H1 (cell line): ENCODE measurements around the gene UIMC1. TPM values are rescaled to one million over a fixed set of nuclear protein-coding genes. Genes with fewer than 3 reads are reported as not detected.
A peak's percentile ranks its signal among the peaks of the same experiment; 100 is the strongest.

Experiments used
- CTCF ChIA-PET: fragments of 300-600 bp; sonication (Branson Sonifier 250); formaldehyde crosslinking; loops from one replicate; lab custom pipeline; 2021; ENCODE audit not compliant: partially characterized antibody; lab: Charles Lee
- POLR2A ChIA-PET: fragments of 300-600 bp; sonication (Branson Sonifier 250); formaldehyde crosslinking; loops from one replicate; lab custom pipeline; 2021; ENCODE audit warnings: inconsistent platforms; ENCODE audit not compliant: partially characterized antibody; lab: Charles Lee
- DNase-seq, 2 experiments: peaks; one replicate each; pipeline versions ENCODE4 v3.0.0 to v3.0.0-alpha.2; 2010 to 2022; ENCODE audit warnings: low spot score in 2 of 2, low read depth in 1 of 2, mixed read lengths in 1 of 2
- FAIRE-seq: peaks from 2 replicates; lab custom pipeline; 2011; peaks lifted over from hg19 to GRCh38; lab: Jason Lieb, UNC
- H2AFZ ChIP-seq: 2 replicates; pipeline ENCODE4 v1.8.1; 2012; ENCODE audit warnings: low read length, inconsistent platforms
- H2AK5ac ChIP-seq: 2 replicates; pipeline ENCODE4 v1.6.1; 2013; ENCODE audit warnings: low read depth, low read length
- H2BK120ac ChIP-seq: replicated peaks from 2 replicates; pipeline ENCODE3; 2013; ENCODE audit warnings: low read depth, low read length, inconsistent platforms
- H2BK12ac ChIP-seq: 2 replicates; pipeline ENCODE4 v1.6.1; 2013; ENCODE audit warnings: low read depth, low read length
- H2BK15ac ChIP-seq: 2 replicates; pipeline ENCODE4 v1.6.1; 2013; ENCODE audit warnings: low read length
- H2BK20ac ChIP-seq: 2 replicates; pipeline ENCODE4 v1.6.1; 2013; ENCODE audit warnings: low read length
- H2BK5ac ChIP-seq: 2 replicates; pipeline ENCODE4 v1.6.1; 2013; ENCODE audit warnings: low read depth, low read length
- H3K14ac ChIP-seq: 2 replicates; pipeline ENCODE4 v1.6.1; 2013; ENCODE audit warnings: inconsistent platforms; ENCODE audit not compliant: insufficient read length
- H3K18ac ChIP-seq: 2 replicates; pipeline ENCODE4 v1.6.1; 2013; ENCODE audit warnings: low read length; ENCODE audit errors: extremely low read depth
- H3K23ac ChIP-seq: 2 replicates; pipeline ENCODE4 v1.6.1; 2013; ENCODE audit warnings: inconsistent platforms; ENCODE audit not compliant: insufficient read length
- H3K23me2 ChIP-seq: 2 replicates; pipeline ENCODE4 v1.6.1; 2013; ENCODE audit warnings: low read depth, low read length
- H3K27ac ChIP-seq: 2 replicates; pipeline ENCODE4 v1.6.1; 2011; ENCODE audit warnings: low read depth, low read length, inconsistent platforms
- H3K27me3 ChIP-seq, 4 experiments: replicated peaks in 1 of 4; 1 replicate in 1 of 4; 2 replicates in 3 of 4; pipeline versions ENCODE4 v1.6.1 to v1.8.1; 2011 to 2013; ENCODE audit warnings: low read length in 3 of 4, mild to moderate bottlenecking in 3 of 4, inconsistent platforms in 2 of 4, mixed read lengths in 2 of 4, moderate library complexity in 1 of 4; ENCODE audit not compliant: control insufficient read depth in 3 of 4, insufficient read depth in 3 of 4; ENCODE audit errors: extremely low read depth in 1 of 4
- H3K36me3 ChIP-seq, 4 experiments: 2 replicates each; pipeline versions ENCODE4 v1.6.1 to v1.8.1; 2011 to 2013; ENCODE audit warnings: mild to moderate bottlenecking in 4 of 4, low read length in 3 of 4, moderate library complexity in 2 of 4, control low read depth in 1 of 4, inconsistent platforms in 1 of 4; ENCODE audit not compliant: insufficient read depth in 4 of 4, control insufficient read depth in 2 of 4
- H3K4ac ChIP-seq: replicated peaks from 2 replicates; pipeline ENCODE3; 2013; ENCODE audit warnings: low read length, low read depth, mixed read lengths, inconsistent platforms; ENCODE audit not compliant: insufficient read length
- H3K4me1 ChIP-seq, 4 experiments: replicated peaks in 1 of 4; 1 replicate in 1 of 4; 2 replicates in 3 of 4; pipeline versions ENCODE4 v1.6.1 to v1.8.1; 2011 to 2013; ENCODE audit warnings: low read length in 3 of 4, inconsistent platforms in 2 of 4, mixed read lengths in 1 of 4; ENCODE audit not compliant: insufficient read depth in 4 of 4, control insufficient read depth in 3 of 4
- H3K4me2 ChIP-seq, 2 experiments: 2 replicates each; pipeline versions ENCODE4 v1.6.1 to v1.8.1; 2011 to 2013; ENCODE audit warnings: low read depth in 2 of 2, low read length in 2 of 2, control low read depth in 1 of 2, inconsistent platforms in 1 of 2, mild to moderate bottlenecking in 1 of 2; ENCODE audit not compliant: insufficient read depth in 1 of 2
- H3K4me3 ChIP-seq, 4 experiments: fragments of 200-600, 300-600 bp in 1 of 4; sonication (generic), shearing (Covaris generic), sonication (Bioruptor Twin) in 1 of 4; 2 replicates each; pipeline versions ENCODE4 v1.5.1 to v1.8.1; 2011 to 2016; ENCODE audit warnings: low read length in 4 of 4, low read depth in 3 of 4, control low read depth in 2 of 4, inconsistent platforms in 2 of 4, mild to moderate bottlenecking in 2 of 4, mixed read lengths in 1 of 4, moderate library complexity in 1 of 4; ENCODE audit not compliant: insufficient read depth in 2 of 4; ENCODE audit errors: extremely low read depth in 1 of 4
- H3K56ac ChIP-seq: replicated peaks from 2 replicates; pipeline ENCODE3; 2013; ENCODE audit warnings: low read depth, mild to moderate bottlenecking, mixed read lengths, low read length, inconsistent platforms; ENCODE audit not compliant: insufficient read length
- H3K79me1 ChIP-seq: 2 replicates; pipeline ENCODE4 v1.6.1; 2013; ENCODE audit warnings: low read depth, low read length, control low read depth
- H3K79me2 ChIP-seq, 2 experiments: 2 replicates each; pipeline versions ENCODE4 v1.6.1 to v1.8.1; 2012 to 2013; ENCODE audit warnings: low read length in 2 of 2, mild to moderate bottlenecking in 2 of 2, inconsistent platforms in 1 of 2; ENCODE audit not compliant: insufficient read depth in 2 of 2, control insufficient read depth in 1 of 2
- H3K9ac ChIP-seq, 4 experiments: replicated peaks in 1 of 4; 1 replicate in 1 of 4; 2 replicates in 3 of 4; pipeline versions ENCODE4 v1.6.1 to v1.8.1; 2011 to 2013; ENCODE audit warnings: low read depth in 3 of 4, low read length in 3 of 4, control low read depth in 2 of 4, mild to moderate bottlenecking in 2 of 4, moderate library complexity in 2 of 4, inconsistent platforms in 1 of 4; ENCODE audit errors: extremely low read depth in 1 of 4
- H3K9me3 ChIP-seq, 2 experiments: 2 replicates each; pipeline versions ENCODE4 v1.6.1 to v1.8.1; 2012 to 2013; ENCODE audit warnings: mild to moderate bottlenecking in 2 of 2, moderate library complexity in 2 of 2, control low read depth in 1 of 2, inconsistent platforms in 1 of 2, low read depth in 1 of 2, low read length in 1 of 2, mixed read lengths in 1 of 2; ENCODE audit not compliant: insufficient read depth in 2 of 2
- H4K20me1 ChIP-seq, 2 experiments: replicated peaks in 1 of 2; 2 replicates each; pipeline versions ENCODE3 to v1.8.1; 2011 to 2013; ENCODE audit warnings: inconsistent platforms in 2 of 2, low read length in 2 of 2, mild to moderate bottlenecking in 1 of 2; ENCODE audit not compliant: insufficient read depth in 2 of 2, control insufficient read depth in 1 of 2
- H4K5ac ChIP-seq: 2 replicates; pipeline ENCODE4 v1.6.1; 2013; ENCODE audit warnings: low read length, low read depth, mixed read lengths, inconsistent platforms; ENCODE audit not compliant: insufficient read length
- H4K8ac ChIP-seq: 2 replicates; pipeline ENCODE4 v1.8.0; 2013; ENCODE audit warnings: mild to moderate bottlenecking, moderate library complexity, low read length, inconsistent platforms; ENCODE audit not compliant: insufficient read depth; ENCODE audit errors: extremely low read depth
- H4K91ac ChIP-seq: replicated peaks from 2 replicates; pipeline ENCODE3; 2013; ENCODE audit warnings: low read length, mixed read lengths, inconsistent platforms; ENCODE audit not compliant: insufficient read length
- MAFK ChIP-seq: IDR thresholded peaks from 2 replicates; pipeline ENCODE4 v1.6.1; 2012; ENCODE audit warnings: low read depth, mild to moderate bottlenecking, improper control_type of control experiment, low read length
- RAD21 ChIP-seq, 2 experiments: IDR thresholded peaks in 1 of 2; conservative IDR thresholded peaks in 1 of 2; 2 replicates each; pipeline ENCODE4 v1.6.1; 2011; ENCODE audit warnings: low read depth in 2 of 2, low read length in 2 of 2, improper control_type of control experiment in 1 of 2, inconsistent platforms in 1 of 2, mild to moderate bottlenecking in 1 of 2, moderate library complexity in 1 of 2
- WGBS, 2 experiments: shearing (Covaris generic) in 1 of 2; methylation state at CpG; one replicate each; pipeline versions ENCODE4 v1.1.6 to v1.1.7; 2013 to 2015; ENCODE audit warnings: low lambda C conversion rate in 2 of 2, mixed read lengths in 2 of 2, inconsistent platforms in 1 of 2, low coverage in 1 of 2, missing lambda C conversion rate in 1 of 2; ENCODE audit not compliant: insufficient replicate concordance in 2 of 2, insufficient coverage in 1 of 2, insufficient read length in 1 of 2; ENCODE audit errors: extremely low coverage in 1 of 2, missing lambda C conversion rate in 1 of 2; 5-methylcytosine and 5-hydroxymethylcytosine counted together
- polyA plus RNA-seq, 7 experiments: library from polyadenylated mRNA; depleted of rRNA in 3 of 7; stranded (reverse) in 5 of 7; unstranded in 2 of 7; fragments of >200 nt in 5 of 7; fragments of 200-250 nt in 2 of 7; gene quantifications; 1 replicate in 5 of 7; 2 replicates in 1 of 7; 4 replicates in 1 of 7; pipeline versions ENCODE4 v1.2.1 to v1.2.3, GENCODE V29; 2011 to 2013; ENCODE audit warnings: missing spikeins in 2 of 7, mixed read lengths in 2 of 7
- total RNA-seq: library from RNA; stranded (reverse); fragmentation: NEBNext Ultra II Directional; extraction: Animal tissue kit (Norgen Biotek cat#: 25700); gene quantifications from 2 replicates; pipeline ENCODE4 v1.2.1, GENCODE V29; 2021

Gene UIMC1
- total and polyA plus RNA-seq, 2 of the 8 experiments (the other 6 are each of a cell fraction or from before 2014, with no cell fraction given): 12.8 to 43.7 TPM

- Histone ChIP-seq H2BK15ac (no peak overlapping the region), H3K9ac (no peak overlapping the region), H3K4me3 (no peak overlapping the region), H2AFZ (no peak overlapping the region), H3K4me1 (peaks cover 0 to 4% (median 1%) of the 10 kb centered on the region in 4 experiments; a peak in 4 of 7 replicates), H2BK20ac (no peak overlapping the region), H2AK5ac (no peak overlapping the region), H3K9me3 (no peaks in the 10 kb centered on the region), H4K5ac (no peak overlapping the region), H2BK12ac (no peak overlapping the region), H3K23ac (no peak overlapping the region), H3K27me3 (no peaks in the 10 kb centered on the region), H4K20me1 (no peaks in the 10 kb centered on the region), H3K36me3 (no peaks in the 10 kb centered on the region), H3K4ac (no peak overlapping the region), H3K4me2 (no peak overlapping the region), H3K18ac (no peak overlapping the region; the same call in 1 of the 2 replicates), H3K14ac (no peak overlapping the region), H4K8ac (peak overlapping the region; percentile 51; the same call in 1 of the 2 replicates), H3K27ac (no peak overlapping the region), H3K56ac (no peak overlapping the region), H3K79me1 (no peaks in the 10 kb centered on the region), H4K91ac (no peak overlapping the region), H3K23me2 (no peaks in the 10 kb centered on the region), H2BK5ac (peak overlapping the region; percentile 5; the same call in 1 of the 2 replicates), H2BK120ac (no peak overlapping the region), H3K79me2 (no peaks in the 10 kb centered on the region)
- ChIA-PET POLR2A (interaction anchor here (1.3 to 1.6 kb wide), 3 partner anchors 9 to 58 kb away, joined by 3 to 6 read pairs (median 5); no protein-coding TSS in a partner anchor), CTCF (interaction anchor here (0.7 to 7.2 kb wide), 18 partner anchors 9 to 218 kb away, joined by 3 to 39 read pairs (median 3); no protein-coding TSS in a partner anchor)
- FAIRE-seq (no peak), DNase-seq (no peak)
- 86% methylated on average over 17 of the region's 17 CpGs; no CpG with 5 or more reads in 1 of the 2 experiments for WGBS, 2 experiments
- no peak for TF ChIP-seq MAFK
- no peak for TF ChIP-seq RAD21 (IDR thresholded peaks at IDR 0.05 in 1 of 2, conservative IDR thresholded peaks at IDR 0.05 in 1 of 2; ENCODE audit: low read depth in 2 of 2, low read length in 2 of 2)
These were observed 131.5 kb downstream of the UIMC1 start for GRCh38 chr5:176875014-176875550.
